Loucy (cell line): ENCODE results near the gene NEK7.

ENCODE experiments used
- EZH2phosphoT487 ChIP-seq: fragments of 200-600 bp; IDR thresholded peaks from 2 replicates; pipeline ENCODE4 v1.6.1; 2018; ENCODE audit warnings: antibody characterized with exemption, mild to moderate bottlenecking, moderate library complexity, borderline replicate concordance
- TF ChIP-seq, protein P1 (sequence below): fragments of 200-600 bp; sonication (generic); conservative IDR thresholded peaks from 2 replicates; pipeline ENCODE4 v1.5.1; 2014; ENCODE audit warnings: mild to moderate bottlenecking, antibody characterized with exemption, low read length

GRCh38 chr1:198205016-198205684 lies 48.4 kb downstream of the NEK7 start:
- TF ChIP-seq, protein P1, sequence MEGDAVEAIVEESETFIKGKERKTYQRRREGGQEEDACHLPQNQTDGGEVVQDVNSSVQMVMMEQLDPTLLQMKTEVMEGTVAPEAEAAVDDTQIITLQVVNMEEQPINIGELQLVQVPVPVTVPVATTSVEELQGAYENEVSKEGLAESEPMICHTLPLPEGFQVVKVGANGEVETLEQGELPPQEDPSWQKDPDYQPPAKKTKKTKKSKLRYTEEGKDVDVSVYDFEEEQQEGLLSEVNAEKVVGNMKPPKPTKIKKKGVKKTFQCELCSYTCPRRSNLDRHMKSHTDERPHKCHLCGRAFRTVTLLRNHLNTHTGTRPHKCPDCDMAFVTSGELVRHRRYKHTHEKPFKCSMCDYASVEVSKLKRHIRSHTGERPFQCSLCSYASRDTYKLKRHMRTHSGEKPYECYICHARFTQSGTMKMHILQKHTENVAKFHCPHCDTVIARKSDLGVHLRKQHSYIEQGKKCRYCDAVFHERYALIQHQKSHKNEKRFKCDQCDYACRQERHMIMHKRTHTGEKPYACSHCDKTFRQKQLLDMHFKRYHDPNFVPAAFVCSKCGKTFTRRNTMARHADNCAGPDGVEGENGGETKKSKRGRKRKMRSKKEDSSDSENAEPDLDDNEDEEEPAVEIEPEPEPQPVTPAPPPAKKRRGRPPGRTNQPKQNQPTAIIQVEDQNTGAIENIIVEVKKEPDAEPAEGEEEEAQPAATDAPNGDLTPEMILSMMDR = no peak
- no peak for TF ChIP-seq EZH2phosphoT487
